GM19023 (cell line): ENCODE results near the gene LIN28B.
"Not testable (repeated sequence)": the region's sequence is repeated elsewhere in the genome, so short reads cannot be mapped to it uniquely, and the experiment has no call there.

Source experiments
- ATAC-seq: cut with Tn5 transposase; IDR thresholded peaks from one replicate; pipeline ENCODE4 v1.9.1; 2021; ENCODE audit warnings: mild to moderate bottlenecking, moderate library complexity; ENCODE audit not compliant: unreplicated experiment

LIN28B gene

DNA sequence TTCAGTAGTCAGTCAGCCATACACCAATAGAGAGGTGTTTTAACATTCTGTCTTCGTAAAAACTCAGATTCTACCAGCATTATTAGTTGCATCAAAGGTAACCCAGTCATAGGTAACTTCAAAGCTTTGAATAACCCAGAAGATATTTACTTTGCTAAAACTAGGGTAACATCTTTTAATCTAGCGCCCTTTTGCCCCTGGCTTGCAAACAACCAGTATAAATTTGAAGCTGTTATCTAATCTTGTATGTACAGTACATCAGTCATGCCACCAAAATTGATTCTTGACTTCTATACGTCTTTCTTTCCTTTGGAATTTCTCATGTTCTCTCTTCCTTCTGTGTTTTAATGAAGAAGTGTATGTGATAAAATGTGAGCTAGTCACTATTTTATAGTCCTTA lies 109.3 kb downstream of the LIN28B start:
- ATAC-seq, result no peak

DNA sequence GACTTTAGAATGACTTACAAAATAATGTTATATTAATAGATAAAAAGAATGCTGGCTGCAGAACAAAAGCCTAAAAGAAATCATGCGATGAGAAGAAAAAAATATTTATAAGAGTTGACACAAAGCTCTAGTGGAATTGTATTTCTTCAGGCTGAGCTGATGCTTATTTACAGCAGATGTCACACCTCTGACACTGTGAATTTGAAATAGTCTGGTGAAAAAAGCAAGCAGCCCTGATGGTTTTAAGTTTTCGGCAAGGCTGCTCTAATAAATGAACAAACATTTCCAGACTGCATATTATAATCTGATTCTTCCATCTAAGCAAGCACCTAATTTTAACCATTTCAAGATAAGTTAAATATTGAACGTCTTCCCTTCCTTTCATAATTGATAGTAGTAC lies 109.9 kb downstream of the LIN28B start:
- no peak for ATAC-seq

DNA sequence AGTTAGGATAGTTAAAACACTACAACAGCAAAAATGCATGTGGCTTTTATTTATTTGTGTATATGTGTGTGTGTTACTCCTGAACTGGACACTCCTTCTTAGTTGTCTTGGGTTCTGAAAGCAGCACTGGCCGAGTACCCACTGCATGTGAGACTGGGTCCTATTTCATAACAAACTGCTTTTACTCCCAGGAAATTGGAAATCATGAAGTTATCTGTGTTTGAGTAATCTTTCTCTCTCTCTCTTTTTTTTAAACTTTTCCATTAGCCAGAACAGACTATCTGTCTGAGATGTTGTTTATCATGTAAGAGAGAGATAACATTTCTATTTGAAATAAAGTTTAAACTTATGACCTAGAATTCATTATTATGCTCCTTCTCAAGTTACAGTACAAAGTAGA lies 110.4 kb downstream of the LIN28B start:
- ATAC-seq, result no peak

DNA sequence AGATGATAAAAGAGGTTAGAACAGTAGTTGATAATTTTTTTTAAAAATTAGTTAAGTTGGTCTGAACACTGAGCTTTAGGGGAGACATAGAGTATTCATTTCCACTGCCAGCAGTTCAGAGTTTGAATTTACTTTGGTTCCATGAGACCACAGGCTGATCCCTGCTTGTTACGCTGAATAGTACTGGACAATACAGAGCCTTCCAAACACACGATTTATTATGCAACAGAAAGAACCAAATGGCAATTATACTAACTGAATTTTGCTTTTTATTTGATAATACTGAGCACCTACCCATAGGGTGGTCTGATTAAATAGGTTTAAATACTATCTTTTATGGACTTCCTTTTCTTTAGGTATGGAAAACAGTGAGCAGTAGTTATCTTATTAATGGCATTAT lies 111.5 kb downstream of the LIN28B start:
- no peak for ATAC-seq

DNA sequence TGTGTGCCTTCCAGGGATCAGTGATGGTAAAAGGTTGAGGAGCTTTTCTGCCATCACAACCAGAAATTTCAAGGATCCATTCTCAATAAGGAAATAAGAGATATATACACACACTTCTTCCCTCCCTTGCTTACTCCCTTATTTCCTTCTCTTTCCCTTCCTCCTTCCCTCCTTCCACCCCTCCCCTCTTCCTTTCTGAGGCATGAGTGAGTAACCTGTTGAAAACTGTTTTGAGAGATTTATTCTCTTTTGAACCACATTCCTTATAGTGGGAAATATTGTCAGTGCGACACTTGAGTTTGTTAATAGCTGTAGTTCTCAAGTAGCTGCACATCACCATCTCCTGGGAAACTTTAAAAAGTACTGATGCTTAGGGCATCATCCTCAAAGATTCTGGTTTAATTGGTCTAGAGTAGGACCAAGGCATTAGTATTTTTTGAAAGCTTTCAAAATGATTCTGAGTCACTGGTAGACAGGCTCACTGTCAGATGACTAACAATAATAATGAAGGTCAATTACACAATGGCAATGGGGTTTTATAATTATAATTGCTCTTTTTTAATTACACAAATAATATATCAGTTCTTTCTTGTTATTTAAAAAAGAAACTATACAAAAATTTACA lies 113.0 kb downstream of the LIN28B start:
- no peak for ATAC-seq

GRCh38 chr6:105072798-105073199 lies 115.9 kb downstream of the LIN28B start:
- no peak for ATAC-seq

DNA sequence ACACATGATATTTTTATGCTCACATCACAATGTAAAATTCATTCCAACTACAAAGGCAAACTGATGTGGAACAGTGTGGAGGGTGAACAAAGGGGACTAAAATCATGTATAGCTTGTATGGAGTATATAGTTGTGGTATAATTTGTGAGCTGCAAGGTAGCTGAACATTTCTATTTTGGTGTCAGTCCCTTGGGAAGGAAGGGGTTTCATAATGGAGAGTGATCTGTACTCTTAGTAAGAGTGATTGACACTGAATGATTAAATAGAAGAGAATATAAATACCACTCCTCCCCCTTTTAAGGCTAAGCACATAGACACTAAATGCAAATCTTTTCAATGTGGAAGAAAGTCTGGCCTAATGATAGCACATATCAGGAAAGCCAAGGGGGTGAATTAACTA lies 118.3 kb downstream of the LIN28B start:
- ATAC-seq, result no peak

- ATAC-seq, result not testable (repeated sequence)
Observed at GRCh38 chr6:105076418-105076817, 119.5 kb downstream of the LIN28B start.

- ATAC-seq, result no peak
Observed at GRCh38 chr6:105077596-105078385, 120.9 kb downstream of the LIN28B start.

- ATAC-seq, result no peak
Observed at GRCh38 chr6:105078386-105078708, 121.4 kb downstream of the LIN28B start.

DNA sequence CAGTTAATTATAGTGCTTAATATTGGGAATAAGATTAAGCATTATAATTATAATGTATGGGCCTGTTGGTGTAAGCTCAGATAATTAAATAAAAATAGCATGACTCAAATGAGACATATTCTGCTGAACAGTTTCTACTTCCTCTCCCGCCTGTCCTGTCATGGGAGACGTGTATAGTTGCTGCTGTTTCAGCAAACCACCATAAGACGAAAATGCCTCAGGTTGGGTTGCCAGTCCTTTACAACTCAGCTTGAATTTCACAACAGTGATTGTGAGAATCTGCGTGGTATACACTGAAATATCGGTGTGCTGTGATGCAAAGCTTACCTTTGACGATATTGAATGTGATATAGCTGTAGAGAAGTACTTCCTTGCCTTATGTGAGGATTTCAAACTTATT lies 123.4 kb downstream of the LIN28B start:
- no peak for ATAC-seq

DNA sequence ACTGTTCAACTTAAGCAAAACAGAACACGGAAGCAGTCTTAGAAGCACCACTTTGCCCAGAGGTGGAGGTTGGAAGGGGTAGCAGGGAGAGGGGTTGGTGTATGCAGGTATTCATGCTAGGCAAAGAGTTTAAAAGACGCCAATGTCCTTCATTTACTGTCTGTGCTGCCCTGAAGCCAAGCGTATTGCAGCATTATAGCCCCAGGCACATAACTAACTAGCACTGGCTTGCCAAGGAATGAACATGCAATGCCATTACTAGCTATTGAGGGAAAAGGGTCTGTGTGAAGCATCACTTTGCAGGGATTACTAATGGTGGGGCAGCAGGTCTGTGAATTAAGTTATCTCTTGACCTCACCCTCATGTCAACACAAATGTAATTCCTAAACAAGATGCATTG lies 124.8 kb downstream of the LIN28B start:
- ATAC-seq, result not testable (repeated sequence)

GRCh38 chr6:105087571-105088211 lies 130.8 kb downstream of the LIN28B start:
- ATAC-seq, result no peak

- ATAC-seq, result no peak
Observed at GRCh38 chr6:105091140-105091829, 134.4 kb downstream of the LIN28B start.

GRCh38 chr6:105094133-105094640 lies 137.3 kb downstream of the LIN28B start:
- no peak for ATAC-seq

DNA sequence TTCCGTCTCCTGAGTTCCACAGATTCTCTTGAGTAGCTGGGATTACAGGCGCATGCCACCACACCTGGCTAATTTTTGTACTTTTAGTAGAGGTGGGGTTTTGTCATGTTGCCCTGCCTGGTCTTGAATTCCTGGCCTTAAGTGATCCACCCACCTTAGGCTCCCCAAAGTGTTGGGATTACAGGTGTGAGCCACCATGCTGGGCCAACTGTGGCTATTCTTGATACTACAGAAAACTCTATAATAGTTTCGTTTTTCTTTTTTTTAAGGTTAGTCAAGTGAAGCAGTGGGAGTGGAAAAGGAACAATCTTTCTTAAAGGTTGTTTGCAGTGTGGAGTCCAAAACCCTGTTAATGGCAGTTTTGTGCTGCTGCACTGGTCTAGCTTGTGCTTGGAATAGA lies 138.2 kb downstream of the LIN28B start:
- no peak for ATAC-seq

GRCh38 chr6:105097288-105097687 lies 140.4 kb downstream of the LIN28B start:
- ATAC-seq, result no peak

DNA sequence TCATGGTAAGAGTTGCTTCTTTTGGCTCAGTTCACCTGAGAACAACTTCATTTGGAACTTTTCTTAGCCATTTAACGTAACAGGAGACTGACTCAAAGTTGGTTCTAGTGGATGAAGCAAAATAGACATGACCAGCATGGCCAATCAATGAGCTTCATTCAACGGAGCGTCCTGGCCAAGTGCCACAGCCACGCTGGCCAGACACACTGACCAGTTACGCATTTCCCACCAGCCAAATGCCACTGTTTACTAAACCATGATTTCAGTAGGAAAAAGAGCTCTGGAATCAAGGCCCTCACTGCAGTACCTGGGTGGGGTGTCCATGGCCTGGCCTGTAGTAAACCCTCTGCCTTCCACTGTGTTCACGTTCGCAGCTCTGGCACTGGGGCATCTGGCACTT lies 142.5 kb downstream of the LIN28B start:
- ATAC-seq, result no peak

- no peak for ATAC-seq
Observed at GRCh38 chr6:105102186-105102585, 145.3 kb downstream of the LIN28B start.

GRCh38 chr6:105105094-105105493 lies 148.2 kb downstream of the LIN28B start:
- no peak for ATAC-seq

DNA sequence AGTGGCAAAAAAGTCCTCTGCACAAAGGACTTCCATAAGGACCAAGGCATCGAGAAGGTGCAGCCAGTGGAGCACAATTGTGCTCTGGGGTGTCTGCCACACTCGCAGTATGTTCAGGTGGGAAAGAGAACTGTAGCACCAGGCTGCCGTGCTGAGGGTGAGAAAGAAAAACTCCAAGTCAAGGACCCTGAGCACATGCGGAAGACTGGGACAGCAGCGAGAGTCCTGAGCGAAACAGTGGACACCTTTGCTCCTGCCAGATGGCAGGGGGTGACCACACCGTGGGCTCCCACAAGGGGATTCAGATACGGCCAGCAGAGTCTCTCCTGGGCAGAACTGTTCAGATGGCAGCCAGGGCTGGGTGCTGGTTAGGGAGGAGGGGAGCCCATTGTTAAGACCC lies 149.4 kb downstream of the LIN28B start:
- no peak for ATAC-seq
